Measurements from ENCODE around the gene PAEP. TPM values are rescaled to one million over a fixed set of nuclear protein-coding genes. Genes with fewer than 3 reads are reported as not detected.
A peak's percentile ranks its signal among the peaks of the same experiment; 100 is the strongest.
"Not testable (repeated sequence)": the region's sequence is repeated elsewhere in the genome, so short reads cannot be mapped to it uniquely, and the experiment has no call there.

PAEP gene
- total RNA-seq, 1 experiment from 2014 or later, result 17.5 TPM

DNA sequence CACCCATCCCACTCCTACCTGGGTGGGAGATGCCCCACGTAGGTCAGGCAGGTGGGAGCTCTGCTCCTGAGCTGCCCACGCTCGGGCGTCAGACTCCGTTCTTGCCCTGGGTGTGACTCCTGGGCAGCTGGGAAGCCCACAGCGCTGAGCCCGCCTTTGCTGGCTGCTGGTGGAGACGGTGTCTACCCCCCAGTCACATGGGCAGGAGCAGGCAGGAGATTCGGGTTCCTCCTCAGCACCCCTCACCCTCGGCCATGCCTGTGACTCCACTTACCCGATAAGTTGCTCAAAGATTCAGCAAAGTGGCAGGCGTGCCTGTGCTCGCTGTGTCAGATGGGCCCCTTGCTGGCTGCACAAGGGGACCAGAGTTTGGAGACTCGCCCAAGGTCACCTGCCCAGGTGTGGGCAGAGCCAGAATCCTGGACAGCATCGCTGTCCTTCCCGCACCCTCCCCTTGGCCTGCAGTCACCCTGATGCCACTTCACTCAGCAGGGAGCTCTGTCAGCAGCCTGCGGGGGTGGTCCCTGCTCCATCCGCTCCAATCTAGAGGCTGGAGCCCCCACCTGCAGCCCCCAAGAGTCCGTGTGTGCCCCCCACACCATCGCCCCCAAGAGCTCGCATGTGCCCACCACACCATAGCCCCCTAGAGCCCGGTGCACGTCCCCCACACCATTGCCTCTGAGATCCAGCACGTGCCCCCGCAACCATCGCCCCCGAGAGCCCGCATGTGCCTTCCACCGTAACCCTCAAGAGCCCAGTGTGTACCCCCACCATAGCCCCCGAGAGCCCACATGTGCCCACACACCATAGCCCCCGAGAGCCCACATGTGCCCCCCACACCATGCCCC, 36.1 kb upstream of the PAEP start:
- DNase-seq (ENCODE audit: low read depth), result no peak

DNA sequence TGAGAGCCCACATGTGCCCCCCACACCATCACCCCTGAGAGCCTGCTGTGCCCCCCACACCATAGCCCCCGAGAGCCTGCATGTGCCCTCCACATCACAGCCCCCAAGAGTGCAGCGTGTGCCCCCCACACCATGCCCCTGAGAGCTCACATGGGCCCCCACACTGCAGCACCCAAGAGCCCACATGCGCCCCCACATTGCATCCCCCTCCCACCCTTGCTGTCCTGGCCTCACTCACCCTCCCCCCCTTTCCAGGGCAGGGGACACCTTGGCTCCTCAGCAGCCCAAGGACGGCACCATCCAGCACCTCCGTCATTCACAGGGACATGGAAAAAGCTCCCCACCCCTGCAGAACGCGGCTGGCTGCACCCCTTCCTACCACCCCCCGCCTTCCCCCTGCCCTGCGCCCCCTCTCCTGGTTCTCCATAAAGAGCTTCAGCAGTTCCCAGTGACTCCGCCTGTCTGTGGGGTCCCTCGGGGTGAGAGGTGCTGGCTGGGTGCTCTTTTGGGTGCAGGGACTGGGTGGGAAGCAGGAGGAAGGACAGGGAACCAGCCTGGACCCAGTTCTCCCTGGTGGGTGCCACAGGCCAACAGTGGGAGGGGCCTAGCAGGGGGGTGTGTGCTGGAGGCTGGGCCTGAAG, 35.3 kb upstream of the PAEP start:
- DNase-seq (ENCODE audit: low read depth), result no peak

DNA sequence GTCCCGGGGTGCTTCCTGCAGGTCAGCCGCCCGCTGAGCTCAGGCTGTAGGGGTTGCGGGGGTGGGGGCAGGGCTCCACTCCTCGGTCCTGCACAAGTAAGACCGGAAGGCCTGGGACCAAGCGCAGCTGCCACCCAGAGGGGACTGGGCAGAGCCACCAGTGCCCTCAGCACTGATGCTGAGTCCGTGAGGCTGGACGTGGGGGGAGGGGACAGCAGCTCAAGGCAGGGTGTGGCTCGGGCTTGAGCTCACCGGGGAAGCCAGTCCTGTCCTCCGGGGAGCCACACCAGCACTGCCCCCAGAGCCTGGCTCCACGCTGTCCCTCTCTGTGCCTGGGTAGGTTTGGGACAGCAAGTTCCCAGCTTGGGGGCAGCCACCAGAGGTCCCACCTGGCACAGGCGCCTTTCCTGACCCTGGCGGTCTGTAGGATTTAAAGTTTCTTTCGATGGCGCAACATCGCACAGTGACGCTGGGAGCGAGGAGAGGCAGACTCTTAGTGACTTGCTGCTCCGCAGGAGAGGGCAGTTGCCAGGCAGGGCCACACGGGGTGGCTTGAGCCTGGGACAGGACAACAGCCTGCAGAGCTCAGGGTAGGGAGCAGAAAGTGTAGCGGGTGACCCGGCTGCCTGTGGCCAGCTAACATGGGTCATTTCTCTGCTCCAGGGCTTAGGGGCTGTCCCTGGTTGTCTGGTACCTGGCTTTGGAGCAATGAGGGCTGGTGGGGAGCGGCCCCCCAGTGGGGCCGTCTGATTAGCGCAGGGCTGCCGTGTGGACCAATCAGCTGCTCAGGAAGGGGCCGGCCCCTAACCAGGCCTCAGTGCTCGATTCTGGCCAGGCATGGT, 34.6 kb upstream of the PAEP start:
- DNase-seq (ENCODE audit: low read depth), result no peak

DNA sequence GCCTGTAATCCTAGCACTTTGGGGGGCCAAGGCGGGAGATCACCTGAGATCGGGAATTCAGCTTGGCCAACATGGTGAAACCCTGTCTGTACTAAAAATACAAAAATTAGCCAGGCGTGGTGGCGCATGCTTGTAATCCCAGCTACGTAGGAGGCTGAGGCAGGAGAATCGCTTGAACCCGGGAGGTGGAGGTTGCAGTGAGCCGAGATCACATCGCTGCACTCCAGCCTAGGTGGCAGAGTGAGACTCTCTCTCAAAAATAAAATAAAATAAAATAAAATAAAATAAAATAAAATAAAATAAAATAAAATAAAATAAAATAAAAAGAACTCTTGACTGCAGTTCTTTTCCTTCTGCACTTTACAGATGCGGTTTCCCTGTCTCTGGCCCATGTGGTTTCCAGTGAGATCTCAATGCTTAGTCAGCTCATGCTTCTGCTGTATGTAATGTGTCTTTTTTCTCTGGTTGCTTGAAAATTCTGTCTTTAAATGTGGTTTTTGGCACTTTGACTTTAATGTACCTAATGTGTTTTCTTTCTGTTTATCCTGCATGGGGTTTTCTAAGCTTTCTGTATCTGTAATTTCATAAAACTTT, 32.6 kb upstream of the PAEP start:
- DNase-seq (ENCODE audit: low read depth), result not testable (repeated sequence)

DNA sequence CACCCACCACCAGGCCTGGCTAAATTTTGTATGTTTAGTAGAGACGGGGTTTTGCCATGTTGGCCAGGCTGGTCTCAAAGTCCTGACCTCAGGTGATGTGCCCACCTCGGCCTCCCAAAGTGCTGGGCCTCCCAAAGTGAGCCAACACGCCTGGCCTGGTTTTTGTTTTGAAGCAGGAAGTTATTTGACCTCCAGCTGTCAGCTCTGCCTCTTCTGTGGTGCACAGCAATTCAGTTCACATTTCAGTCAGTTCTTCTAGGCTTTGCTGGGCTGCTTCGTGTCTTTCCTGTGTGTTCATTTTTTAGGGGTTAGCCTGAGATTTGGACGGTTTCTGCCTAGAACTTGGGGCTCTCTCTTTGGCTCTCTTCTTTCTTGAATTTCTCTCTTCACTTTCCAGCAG, 31.4 kb upstream of the PAEP start:
- DNase-seq (ENCODE audit: low read depth), result no peak

DNA sequence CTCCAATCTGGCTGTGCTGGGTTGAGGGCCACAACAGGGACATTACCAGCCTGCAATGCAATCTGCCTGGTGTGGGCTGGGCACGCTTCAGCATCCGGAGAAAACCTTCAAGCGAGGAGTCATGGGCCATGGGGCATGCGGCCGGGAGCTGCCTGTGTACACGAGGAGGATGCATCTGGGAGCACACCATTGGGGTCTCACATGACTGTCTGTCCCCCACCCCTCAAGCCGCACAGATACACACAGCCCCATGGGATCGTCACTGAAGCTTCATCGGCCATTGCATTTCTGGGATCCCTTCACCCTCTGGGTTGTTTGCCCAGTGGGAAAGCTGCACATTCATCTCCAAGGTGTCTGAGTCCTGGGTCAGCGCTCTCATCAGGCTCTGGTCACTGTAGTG, 30.5 kb upstream of the PAEP start:
- DNase-seq (ENCODE audit: low read depth), result no peak

DNA sequence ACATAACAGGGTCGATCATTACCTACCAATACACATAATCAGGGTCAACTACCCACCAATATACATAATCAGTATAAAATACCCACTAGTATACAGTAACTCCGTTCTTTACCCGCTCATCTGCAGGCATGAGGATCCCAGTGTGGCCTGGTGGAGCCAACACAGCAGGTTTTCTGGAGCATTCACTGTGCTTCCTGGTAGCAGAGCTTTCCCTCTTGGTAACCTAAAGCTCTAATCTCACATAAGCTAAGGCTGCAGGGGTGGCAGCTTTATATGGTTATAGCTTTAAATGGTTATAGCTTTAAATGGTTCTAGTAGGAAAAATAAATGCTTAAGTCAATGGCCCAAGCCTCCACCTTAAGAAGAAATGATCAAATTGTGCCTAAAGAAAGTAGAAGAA, 28.4 kb upstream of the PAEP start:
- no peak for DNase-seq (ENCODE audit: low read depth)

DNA sequence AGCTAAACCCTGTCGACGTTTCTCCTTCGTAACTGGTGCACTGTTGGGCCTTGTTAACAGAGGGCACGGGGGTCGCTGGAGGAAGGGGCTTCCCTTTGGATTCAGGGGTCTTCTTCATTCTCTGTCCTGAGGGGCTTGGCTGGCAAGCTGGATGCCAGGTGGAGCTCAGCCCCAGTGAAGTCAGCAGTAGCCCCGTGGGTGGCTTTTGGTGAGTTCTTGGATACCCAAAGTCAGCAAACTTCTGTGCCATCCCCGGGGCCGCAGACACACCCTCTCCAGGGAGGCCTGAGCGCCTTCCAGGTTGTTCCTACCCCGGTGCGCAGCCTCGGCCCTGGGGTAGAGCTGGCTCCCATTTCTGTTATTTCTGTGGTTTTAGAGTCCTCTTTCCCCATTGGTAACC, 27.9 kb upstream of the PAEP start:
- DNase-seq (ENCODE audit: low read depth), result no peak

DNA sequence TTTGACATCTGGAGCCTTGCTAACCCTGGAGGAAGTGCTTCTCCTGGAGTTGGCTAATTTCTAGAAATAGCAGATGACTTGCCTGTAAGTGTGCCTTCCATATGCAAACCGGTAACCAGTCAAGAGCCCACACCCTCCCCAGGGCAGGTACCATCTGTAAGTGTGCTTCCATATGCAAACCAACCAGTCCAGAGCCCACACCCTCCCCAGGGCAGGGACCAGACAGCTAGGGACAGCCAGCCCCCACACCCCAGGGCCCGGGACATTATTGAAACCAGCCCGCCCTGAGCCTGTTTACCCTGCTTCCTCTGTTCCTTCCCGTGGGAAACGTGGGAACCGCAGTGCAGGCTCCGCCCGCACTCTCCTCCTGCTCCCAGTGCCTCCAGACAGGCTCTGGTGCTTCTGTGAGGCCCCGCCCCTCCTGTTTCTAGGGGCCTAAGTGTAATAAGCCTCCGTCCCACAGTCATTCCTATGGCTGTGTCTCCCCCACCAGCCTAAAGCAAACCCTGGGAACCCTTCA, 27.3 kb upstream of the PAEP start:
- not testable (repeated sequence) for DNase-seq (ENCODE audit: low read depth)

DNA sequence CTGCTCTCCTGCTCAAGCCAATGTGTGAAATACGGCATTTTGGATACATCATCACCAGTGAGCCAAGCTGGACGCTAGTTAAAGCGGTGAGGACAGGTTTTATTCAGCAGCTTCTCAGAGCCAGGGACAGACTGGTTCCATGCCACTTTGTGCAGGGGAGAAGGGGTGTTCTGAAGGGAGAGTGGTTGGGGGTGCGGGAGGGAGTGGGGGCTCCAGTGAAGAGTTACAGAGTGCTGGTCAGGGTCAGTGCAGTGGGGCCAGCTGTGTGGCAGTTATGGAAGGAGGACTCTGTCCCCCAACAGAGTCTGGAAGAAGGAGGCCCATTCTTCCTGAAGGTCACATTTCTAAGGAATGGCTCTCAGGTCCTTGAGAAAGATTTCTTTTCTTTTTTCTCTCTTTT, 26.7 kb upstream of the PAEP start:
- not testable (repeated sequence) for DNase-seq (ENCODE audit: low read depth)

DNA sequence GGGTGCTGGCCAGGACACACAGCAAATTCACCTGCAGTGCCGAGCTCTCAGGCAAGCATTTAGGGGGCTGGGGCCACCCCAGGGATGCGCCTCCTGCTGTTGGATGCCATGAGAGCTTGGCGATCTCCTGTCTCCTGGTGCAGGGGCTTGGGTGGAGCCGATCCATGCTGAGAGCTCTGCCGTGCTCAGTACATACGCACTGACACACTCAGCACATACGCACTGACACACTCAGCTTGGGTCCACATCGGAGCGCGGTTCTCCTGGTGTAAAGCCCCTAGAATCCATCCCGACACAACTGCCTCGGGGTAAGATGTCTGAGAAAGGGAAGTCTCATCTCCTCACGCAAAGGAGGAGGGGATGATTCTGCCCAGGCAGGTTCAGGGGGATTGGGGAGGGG, 25.9 kb upstream of the PAEP start:
- DNase-seq (ENCODE audit: low read depth), result not testable (repeated sequence)

DNA sequence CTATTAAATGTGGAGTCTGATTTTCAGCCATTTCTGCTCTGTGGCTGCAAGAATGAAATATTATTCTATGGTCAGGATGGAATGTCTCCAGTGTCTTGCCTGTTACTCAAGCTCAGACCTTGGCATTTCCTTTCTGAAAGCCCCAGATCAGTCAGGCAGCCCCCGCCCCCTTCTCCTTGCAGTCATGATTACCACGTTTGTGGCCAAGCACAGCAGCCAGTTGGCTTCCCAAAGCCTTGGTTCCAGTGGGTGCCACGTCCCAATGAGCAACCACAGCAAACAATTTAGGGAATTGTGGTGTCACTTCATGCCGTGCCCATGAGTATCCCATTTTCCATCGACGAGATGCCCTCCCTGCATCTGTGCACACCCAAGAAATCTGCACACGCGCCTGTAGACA, 25.3 kb upstream of the PAEP start:
- DNase-seq (ENCODE audit: low read depth), result peak; percentile 74

DNA sequence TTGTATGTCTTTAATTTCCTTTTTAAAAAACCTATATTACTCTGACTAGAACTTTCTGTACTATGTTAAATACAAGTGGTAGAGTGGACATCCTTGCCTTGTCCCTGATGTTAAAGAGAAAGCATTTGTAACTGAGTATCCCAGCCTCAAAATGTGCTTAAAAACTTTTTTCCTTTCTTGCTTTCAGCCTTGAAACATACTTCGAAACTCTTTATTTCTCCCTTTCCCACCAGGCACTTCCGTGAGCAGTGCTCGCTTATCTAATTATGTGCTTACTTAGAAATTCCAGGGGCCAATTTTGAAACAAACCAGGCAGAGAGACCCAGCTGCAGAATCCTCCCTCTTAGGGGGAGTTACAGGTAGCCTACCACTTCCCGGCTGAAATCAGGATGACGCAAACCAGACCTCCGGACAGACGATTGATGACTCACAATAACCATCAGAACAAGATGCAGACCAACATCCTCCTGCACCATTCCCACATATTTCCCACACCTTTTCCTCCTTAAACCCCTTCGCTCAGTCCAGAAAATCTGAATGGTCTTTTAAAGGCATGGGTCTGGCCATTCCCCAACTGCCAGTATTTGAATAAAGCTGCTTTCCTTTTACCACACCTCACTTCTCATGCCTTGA, 18.2 kb upstream of the PAEP start:
- peak; percentile 92 for DNase-seq (ENCODE audit: low read depth)

DNA sequence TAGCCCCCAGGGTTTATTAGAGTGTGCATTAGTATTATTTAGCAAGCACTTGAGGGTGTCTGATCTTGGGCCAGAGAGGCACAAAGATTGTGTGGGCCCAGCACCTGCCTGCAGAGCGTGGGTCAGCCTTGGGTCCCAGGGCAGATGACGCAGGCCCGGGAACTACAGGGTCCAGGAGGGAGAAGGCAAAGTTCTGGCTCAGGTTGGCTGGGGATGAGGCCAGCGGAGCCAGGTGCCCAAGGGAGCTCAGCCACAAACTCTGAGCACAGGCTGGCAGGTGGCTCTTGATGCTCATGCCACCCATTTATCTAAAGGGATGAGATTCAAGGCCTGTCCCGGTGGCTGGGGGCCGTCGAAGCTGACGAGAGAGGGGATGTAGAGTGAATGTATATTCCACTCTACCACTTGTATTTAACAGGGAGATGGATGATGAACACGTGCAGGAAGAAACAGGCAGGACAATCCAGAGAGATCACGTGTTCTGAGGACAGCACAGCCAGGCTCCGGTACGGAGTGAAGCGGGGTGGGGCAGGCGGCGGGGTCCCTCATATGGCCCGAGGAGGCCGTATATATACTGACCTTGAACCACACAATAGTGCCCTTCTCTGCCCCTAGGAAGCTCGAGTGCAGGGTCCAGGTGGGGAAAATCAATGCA, 16.4 kb upstream of the PAEP start:
- no peak for DNase-seq (ENCODE audit: low read depth)

DNA sequence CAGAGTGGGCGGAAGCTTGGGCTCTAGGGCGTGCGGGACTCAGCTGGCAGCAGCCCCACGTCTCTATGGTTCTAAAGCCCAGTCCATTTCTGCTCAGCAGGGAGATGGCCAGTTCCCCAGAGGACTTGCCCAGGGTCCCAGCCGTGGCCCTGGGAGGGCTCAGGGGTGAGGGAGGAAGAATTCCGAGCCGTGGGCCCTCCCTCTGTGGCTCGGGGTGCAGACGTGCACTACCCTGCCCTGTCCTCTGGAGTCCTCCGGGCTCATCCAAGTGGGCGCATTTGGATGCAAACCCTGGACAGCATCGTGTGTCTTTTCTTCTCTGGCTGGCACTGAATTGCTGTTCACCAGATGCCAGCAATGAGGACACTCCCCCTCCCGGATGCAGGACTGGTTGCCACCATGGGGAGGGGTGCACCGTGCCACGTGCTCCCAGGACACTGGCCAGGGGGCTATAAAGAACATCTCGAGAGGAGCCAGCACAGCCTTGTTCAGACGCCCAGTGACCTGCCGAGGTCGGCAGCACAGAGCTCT, 15.8 kb upstream of the PAEP start, which contains the start of gene OBP2A:
TSS of gene OBP2A (plus strand) at position 481 of the 531 bp plus-strand sequence. CDS start 55 bp downstream, outside the sequence.
- not testable (repeated sequence) for DNase-seq (ENCODE audit: low read depth)

DNA sequence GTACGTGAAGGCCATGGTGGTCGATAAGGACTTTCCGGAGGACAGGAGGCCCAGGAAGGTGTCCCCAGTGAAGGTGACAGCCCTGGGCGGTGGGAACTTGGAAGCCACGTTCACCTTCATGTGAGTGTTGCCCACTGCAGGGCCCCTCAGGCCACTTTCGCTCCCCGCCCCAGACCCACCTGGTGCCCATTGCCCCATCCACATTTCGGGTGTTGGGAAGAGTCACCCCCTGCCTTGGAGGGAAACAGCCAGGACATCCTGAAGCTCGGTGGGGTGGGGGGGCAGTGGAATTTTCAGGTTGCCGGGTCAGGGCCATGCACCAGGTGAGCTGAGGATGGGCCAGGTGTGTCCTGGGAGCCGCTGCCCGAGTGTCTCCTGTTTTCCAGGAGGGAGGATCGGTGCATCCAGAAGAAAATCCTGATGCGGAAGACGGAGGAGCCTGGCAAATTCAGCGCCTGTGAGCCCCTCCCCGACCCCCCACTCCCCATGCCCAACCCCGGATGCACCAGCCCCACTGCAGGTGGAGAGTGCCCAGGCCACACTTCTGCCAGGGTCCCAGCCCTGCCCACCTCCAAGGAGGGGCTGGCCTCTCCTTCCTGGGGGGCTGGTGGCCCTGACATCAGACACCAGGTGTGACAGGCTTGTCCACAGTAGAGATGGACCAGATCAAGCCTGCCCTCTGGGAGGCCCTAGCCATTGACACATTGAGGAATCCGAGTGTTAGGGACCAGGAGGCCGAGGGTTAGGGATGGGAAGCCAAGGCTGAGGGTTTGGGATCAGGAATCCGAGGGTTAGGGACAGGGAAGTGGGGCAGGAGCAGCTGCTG, 14.6 kb upstream of the PAEP start:
- not testable (repeated sequence) for DNase-seq (ENCODE audit: low read depth)

DNA sequence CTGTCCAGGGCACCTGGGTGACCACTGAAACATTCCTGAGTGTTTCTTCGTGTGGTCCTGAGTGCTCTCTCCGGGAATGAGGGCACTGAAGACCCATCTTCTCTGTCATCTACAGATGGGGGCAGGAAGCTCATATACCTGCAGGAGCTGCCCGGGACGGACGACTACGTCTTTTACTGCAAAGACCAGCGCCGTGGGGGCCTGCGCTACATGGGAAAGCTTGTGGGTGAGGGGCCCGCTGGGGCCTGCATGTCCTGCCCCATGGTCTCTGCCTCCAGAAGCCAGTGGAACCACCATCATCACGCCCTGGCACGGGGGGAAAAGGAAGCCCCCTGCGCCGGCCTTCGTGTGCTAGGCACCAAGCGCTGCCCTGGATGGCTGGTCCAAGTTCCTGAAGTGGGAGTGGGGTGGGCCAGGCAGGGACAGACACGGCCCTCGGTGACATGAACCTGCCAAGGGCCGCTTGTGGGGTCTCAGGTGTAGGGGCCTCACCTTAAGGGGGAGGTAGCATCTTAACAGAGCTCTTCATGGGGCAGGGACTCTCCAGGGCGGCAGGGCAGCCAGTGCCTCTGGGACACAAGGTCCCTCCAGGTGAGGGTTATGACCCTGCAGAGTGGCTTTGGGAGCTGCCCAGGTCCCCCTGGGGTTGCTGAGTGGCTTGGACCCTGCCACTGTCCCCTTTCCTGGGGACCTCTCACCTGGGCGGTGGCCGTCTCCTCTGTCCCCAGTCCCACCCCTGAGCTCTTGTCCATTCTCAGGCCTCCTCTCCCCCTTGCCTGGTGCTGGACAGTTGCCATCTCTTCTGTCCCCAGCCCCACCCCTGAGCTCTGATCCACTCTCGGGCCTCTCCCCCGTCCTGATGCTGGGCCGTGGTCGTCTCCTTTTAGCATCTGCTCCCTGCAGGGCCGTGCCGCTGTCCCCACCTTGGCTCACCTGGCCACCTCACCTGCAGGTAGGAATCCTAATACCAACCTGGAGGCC, 13.5 kb upstream of the PAEP start:
- no peak for DNase-seq (ENCODE audit: low read depth)

Data from HT1080 (cell line).